Calu3 (cell line): ENCODE measurements around the gene PLIN5. TPM values are rescaled to one million over a fixed set of nuclear protein-coding genes. Genes with fewer than 3 reads are reported as not detected.

Experiments used
- BruUV-seq: library from RNA; stranded (reverse); fragments of 400-500 nt; replicated peaks from 2 replicates; lab custom pipeline; 2021; lab: Mats Ljungman, UMichigan
- CTCF ChIA-PET: fragments of 300-600 bp; sonication (Branson Sonifier 250); formaldehyde crosslinking; loops from one replicate; lab custom pipeline; 2022; ENCODE audit warnings: antibody characterized with exemption; lab: Charles Lee
- DNase-seq: peaks from one replicate; pipeline ENCODE4 v3.0.0; 2022
- H3K27ac Mint-ChIP-seq: one replicate; pipeline ENCODE4 v1.8.0; 2022; ENCODE audit warnings: mixed read lengths; ENCODE audit not compliant: unreplicated experiment
- H3K27me3 Mint-ChIP-seq: one replicate; pipeline ENCODE4 v1.8.0; 2022; ENCODE audit warnings: mixed read lengths; ENCODE audit not compliant: unreplicated experiment
- H3K36me3 Mint-ChIP-seq: one replicate; pipeline ENCODE4 v1.8.0; 2022; ENCODE audit warnings: mild to moderate bottlenecking, moderate library complexity, mixed read lengths; ENCODE audit not compliant: insufficient read depth, unreplicated experiment
- H3K4me1 Mint-ChIP-seq: one replicate; pipeline ENCODE4 v1.8.0; 2022; ENCODE audit warnings: mild to moderate bottlenecking, low read depth, mixed read lengths; ENCODE audit not compliant: unreplicated experiment
- H3K4me3 Mint-ChIP-seq: one replicate; pipeline ENCODE4 v1.8.0; 2022; ENCODE audit warnings: mild to moderate bottlenecking, low read depth, moderate library complexity, mixed read lengths; ENCODE audit not compliant: unreplicated experiment
- H3K9me3 Mint-ChIP-seq: one replicate; pipeline ENCODE4 v1.8.0; 2022; ENCODE audit warnings: low read depth, mixed read lengths; ENCODE audit not compliant: unreplicated experiment
- intact Hi-C: fragments of 100-400 bp; cut with micrococcal nuclease; formaldehyde crosslinking; loops from one replicate; pipeline ENCODE4 v1.10.0; 2022; ENCODE audit not compliant: unreplicated experiment
- total RNA-seq: library from RNA; stranded (reverse); gene quantifications from 2 replicates; pipeline ENCODE4 v1.2.3, GENCODE V29; 2022
- TF ChIP-seq, protein P1 (sequence below): fragments of 200-600 bp; IDR thresholded peaks from one replicate; pipeline ENCODE4 v1.8.0; 2022; ENCODE audit warnings: antibody characterized with exemption; ENCODE audit not compliant: unreplicated experiment

Gene PLIN5
- total RNA-seq, 1 experiment from 2014 or later, result 7.6 TPM

DNA sequence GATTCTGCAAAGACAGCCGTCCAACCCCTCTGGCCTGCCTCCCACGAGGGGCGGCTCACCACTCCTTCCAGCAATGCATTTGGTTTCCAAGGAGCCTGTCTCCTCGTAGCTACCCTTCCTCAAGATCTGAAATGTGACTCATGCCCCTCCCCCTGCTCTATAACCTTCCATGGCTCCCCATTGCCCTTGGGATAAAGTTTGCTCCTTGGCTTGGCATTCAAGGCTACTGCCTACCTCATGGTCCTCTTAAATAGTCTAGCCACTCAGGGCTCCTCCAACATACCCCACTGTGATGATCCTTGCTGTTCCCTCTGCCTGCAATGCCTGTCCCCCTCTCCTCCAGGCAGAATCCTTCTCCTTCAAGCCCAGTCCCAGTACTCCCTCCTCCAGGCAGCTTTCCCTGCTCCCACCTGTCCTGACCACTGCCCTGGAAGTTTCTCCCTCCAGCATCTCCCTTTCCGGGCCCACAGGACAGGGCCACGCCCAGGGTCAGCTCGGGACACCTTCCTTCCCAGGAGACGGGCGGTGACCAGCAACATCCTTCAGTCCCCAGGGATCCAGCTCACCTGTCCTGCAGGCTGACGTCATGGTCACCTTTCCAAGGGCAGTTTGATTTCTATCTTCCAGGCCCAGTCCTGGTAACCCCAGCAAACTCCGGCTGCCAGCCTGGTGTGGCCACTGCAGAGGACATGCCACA, 43.7 kb upstream of the PLIN5 start:
- peaks cover 45% of the 10 kb centered on the region for H3K4me1 Mint-ChIP-seq
- H3K9me3 Mint-ChIP-seq, result no peaks in the 10 kb centered on the region
- TF ChIP-seq, protein P1, sequence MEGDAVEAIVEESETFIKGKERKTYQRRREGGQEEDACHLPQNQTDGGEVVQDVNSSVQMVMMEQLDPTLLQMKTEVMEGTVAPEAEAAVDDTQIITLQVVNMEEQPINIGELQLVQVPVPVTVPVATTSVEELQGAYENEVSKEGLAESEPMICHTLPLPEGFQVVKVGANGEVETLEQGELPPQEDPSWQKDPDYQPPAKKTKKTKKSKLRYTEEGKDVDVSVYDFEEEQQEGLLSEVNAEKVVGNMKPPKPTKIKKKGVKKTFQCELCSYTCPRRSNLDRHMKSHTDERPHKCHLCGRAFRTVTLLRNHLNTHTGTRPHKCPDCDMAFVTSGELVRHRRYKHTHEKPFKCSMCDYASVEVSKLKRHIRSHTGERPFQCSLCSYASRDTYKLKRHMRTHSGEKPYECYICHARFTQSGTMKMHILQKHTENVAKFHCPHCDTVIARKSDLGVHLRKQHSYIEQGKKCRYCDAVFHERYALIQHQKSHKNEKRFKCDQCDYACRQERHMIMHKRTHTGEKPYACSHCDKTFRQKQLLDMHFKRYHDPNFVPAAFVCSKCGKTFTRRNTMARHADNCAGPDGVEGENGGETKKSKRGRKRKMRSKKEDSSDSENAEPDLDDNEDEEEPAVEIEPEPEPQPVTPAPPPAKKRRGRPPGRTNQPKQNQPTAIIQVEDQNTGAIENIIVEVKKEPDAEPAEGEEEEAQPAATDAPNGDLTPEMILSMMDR, result no peak
- no peak for DNase-seq
- H3K36me3 Mint-ChIP-seq, result peaks cover 23% of the 10 kb centered on the region
- BruUV-seq, result no TSS peak
- CTCF ChIA-PET, result no interaction called here
- no peak overlapping the region for H3K4me3 Mint-ChIP-seq
- peaks cover 39% of the 10 kb centered on the region for H3K27me3 Mint-ChIP-seq
- intact Hi-C loops, result no loop called here
- H3K27ac Mint-ChIP-seq, result no peak overlapping the region

DNA sequence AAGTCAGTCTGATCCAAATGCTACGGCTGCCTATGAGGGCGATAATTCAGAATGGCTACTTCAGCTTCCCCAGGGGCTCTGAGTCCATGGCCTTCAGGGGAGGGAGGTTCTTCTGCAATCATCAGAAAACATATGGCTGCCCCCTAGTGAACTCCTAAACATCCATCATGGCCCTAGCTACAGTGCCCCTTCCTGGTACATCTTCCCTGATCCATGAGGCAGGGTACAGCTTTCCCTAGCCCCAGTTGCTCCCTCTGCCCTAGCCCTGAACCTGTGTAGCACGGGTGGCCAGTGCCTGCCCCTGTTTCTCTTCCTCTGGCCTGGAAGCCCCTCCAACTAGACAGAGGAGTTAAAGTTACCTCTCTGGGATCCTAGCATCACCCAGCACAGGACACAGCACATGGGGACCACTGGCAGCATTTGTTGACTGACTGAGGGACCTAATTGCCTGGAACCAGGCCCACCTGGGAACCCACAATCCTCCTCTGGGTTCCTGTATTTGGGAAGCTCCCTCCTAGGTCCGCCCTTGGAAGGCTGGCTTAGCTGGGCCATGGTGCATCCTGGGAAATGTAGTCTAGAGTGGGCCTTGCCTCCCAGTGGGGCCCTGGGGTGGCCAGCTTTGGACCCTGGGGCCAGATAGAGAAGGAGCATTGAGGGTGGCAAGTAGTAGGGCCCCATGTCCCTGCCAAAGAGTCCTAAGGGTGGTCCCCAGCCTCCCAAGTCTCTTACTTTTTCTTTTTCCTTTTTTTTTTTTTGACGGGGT, 42.2 kb upstream of the PLIN5 start:
- no peak overlapping the region for H3K27ac Mint-ChIP-seq
- H3K4me3 Mint-ChIP-seq, result no peak overlapping the region
- no TSS peak for BruUV-seq
- H3K4me1 Mint-ChIP-seq, result peaks cover 40% of the 10 kb centered on the region
- H3K36me3 Mint-ChIP-seq, result peaks cover 21% of the 10 kb centered on the region
- no peaks in the 10 kb centered on the region for H3K9me3 Mint-ChIP-seq
- TF ChIP-seq, protein P1, result no peak
- intact Hi-C loops, result no loop called here
- CTCF ChIA-PET, result interaction anchor here (0.5 to 0.6 kb wide), 2 partner anchors 1023 to 1395 kb away, joined by 3 to 6 read pairs; no protein-coding TSS in a partner anchor
- no peak for DNase-seq
- H3K27me3 Mint-ChIP-seq, result peaks cover 30% of the 10 kb centered on the region

DNA sequence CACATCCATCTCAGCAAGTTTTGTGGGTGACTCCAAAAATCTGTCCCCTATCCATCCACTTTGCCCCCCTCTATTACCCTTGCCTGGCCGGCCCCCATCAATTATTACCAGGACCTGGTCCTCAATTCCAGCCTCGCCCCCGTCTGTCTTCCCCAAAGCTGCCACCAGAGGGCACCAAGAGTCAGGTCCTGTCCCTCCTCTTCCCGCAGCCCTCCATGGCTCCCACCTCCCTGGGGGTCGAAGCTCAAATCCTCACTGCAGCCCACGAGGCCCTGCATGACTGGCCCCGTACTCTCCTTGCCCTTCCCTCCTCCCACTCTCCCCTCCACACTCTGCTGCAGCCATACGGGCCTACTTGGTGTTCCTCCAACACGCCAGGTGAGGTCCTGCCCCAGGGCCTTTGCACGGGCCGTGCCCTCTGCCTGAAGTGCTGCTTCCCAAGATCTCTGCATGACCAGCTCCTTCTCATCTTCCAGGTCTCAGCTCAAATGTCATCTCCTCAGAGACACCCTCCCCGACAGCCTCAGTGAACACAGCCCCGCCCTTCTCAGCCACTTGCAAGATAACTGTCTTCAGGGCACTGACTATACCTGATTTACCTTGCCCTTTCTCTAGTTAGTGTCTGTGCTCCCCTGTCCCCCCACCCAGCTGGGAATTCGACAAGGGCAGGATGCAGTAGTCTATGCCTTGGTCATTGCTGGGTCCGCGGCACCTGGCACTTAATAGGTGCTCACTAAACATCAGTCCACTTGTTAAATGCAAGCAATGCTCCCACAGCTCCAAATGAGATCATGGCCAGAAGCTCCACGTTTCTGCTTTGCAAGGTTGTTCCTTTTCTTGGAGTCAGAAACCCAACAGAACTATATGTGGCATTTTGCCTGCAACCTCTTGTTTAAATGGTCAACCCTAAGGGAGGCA, 41.3 kb upstream of the PLIN5 start:
- BruUV-seq, result no TSS peak
- Mint-ChIP-seq H3K4me1 (peaks cover 34% of the 10 kb centered on the region), H3K27me3 (peaks cover 22% of the 10 kb centered on the region), H3K27ac (peak overlapping the region; percentile 25), H3K36me3 (peaks cover 18% of the 10 kb centered on the region), H3K9me3 (no peaks in the 10 kb centered on the region), H3K4me3 (no peak overlapping the region)
- CTCF ChIA-PET, result interaction anchor here (0.6 to 0.7 kb wide), 3 partner anchors 20 to 1022 kb away, joined by 3 to 11 read pairs (median 7); no protein-coding TSS in a partner anchor
- intact Hi-C loops, result no loop called here
- TF ChIP-seq, protein P1, result peak; percentile 39
- peak; percentile 72 for DNase-seq
